Posterior cingulate gyrus (tissue), 11 donors: ENCODE results near the gene ARRDC1.

Experiments used
- DNase-seq, 10 donors: peaks; one replicate each; pipeline versions ENCODE4 v3.0.0 to v3.0.0-alpha.2; 2020 to 2021; ENCODE audit warnings: mixed read lengths in 3 of 10
- intact Hi-C: fragments of 100-400 bp; cut with DNase I; formaldehyde crosslinking; loops from one replicate; pipeline ENCODE4 v1.15.1; 2023

The ARRDC1 gene

GRCh38 chr9:137663584-137663983 is 58.1 kb downstream of the ARRDC1 start:
- intact Hi-C loops: no loop called here
- DNase-seq: no peak

- intact Hi-C loops: no loop called here
- peak in 1 of 10 donors; percentile 55 for DNase-seq
These were observed 59.2 kb downstream of the ARRDC1 start for GRCh38 chr9:137664676-137665075.
